Mesothelial cell of epicardium (in vitro differentiated cells): ENCODE data around the gene CFAP161. TPM values are rescaled to one million over a fixed set of nuclear protein-coding genes. Genes with fewer than 3 reads are reported as not detected.

Source experiments
- DNase-seq, 2 experiments: peaks; one replicate each; pipeline ENCODE4 v3.0.0; 2021; ENCODE audit warnings: low spot score in 2 of 2; ENCODE audit not compliant: unreplicated experiment in 2 of 2
- H3K27ac Mint-ChIP-seq: 2 replicates; pipeline ENCODE4 v1.8.0; 2021; ENCODE audit warnings: mixed read lengths
- H3K27me3 Mint-ChIP-seq: 2 replicates; pipeline ENCODE4 v1.8.0; 2021; ENCODE audit warnings: low read depth, mixed read lengths
- H3K36me3 Mint-ChIP-seq: 2 replicates; pipeline ENCODE4 v1.8.0; 2021; ENCODE audit warnings: mixed read lengths
- H3K4me1 Mint-ChIP-seq: 2 replicates; pipeline ENCODE4 v1.8.0; 2021; ENCODE audit warnings: mixed read lengths
- H3K4me3 Mint-ChIP-seq: 2 replicates; pipeline ENCODE4 v1.8.0; 2021; ENCODE audit warnings: mild to moderate bottlenecking, moderate library complexity, mixed read lengths
- H3K9me3 Mint-ChIP-seq: 2 replicates; pipeline ENCODE4 v1.8.0; 2021; ENCODE audit warnings: mixed read lengths
- total RNA-seq: library from RNA; stranded (reverse); gene quantifications from 3 replicates; pipeline ENCODE4 v1.2.1, GENCODE V29; 2021
- TF ChIP-seq, protein P1 (sequence below): fragments of 200-600 bp; sonication (generic); IDR thresholded peaks from one replicate; pipeline ENCODE4 v1.5.0; 2021; ENCODE audit warnings: antibody characterized with exemption; ENCODE audit not compliant: unreplicated experiment

The CFAP161 gene
- total RNA-seq, 1 donor from 2014 or later, result not detected

DNA sequence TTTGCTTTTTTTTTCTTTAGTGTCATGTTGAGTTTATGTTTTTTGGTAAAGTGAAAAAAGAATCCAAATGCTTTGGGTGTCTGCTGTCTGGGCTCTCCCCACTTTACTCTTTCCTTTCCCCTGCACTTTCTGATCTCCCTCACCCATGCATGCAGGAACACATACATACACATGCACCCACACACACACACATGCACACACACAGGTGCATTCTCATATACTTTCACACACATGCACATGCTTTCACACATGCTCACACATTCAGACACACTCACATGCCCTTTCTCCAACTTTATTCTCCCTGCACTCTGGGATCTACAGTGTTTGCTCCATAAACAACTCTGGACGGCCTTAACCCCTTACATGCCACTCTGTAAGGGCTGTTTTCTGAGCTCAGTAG is 46.4 kb upstream of the CFAP161 start:
- H3K9me3 Mint-ChIP-seq, result no peaks in the 10 kb centered on the region
- H3K36me3 Mint-ChIP-seq, result no peaks in the 10 kb centered on the region
- H3K4me3 Mint-ChIP-seq, result no peak overlapping the region
- H3K27ac Mint-ChIP-seq, result no peak overlapping the region
- TF ChIP-seq, protein P1, sequence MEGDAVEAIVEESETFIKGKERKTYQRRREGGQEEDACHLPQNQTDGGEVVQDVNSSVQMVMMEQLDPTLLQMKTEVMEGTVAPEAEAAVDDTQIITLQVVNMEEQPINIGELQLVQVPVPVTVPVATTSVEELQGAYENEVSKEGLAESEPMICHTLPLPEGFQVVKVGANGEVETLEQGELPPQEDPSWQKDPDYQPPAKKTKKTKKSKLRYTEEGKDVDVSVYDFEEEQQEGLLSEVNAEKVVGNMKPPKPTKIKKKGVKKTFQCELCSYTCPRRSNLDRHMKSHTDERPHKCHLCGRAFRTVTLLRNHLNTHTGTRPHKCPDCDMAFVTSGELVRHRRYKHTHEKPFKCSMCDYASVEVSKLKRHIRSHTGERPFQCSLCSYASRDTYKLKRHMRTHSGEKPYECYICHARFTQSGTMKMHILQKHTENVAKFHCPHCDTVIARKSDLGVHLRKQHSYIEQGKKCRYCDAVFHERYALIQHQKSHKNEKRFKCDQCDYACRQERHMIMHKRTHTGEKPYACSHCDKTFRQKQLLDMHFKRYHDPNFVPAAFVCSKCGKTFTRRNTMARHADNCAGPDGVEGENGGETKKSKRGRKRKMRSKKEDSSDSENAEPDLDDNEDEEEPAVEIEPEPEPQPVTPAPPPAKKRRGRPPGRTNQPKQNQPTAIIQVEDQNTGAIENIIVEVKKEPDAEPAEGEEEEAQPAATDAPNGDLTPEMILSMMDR, result no peak
- DNase-seq, result no peak
- peaks cover 20% of the 10 kb centered on the region for H3K27me3 Mint-ChIP-seq
- peaks cover 6% of the 10 kb centered on the region for H3K4me1 Mint-ChIP-seq

DNA sequence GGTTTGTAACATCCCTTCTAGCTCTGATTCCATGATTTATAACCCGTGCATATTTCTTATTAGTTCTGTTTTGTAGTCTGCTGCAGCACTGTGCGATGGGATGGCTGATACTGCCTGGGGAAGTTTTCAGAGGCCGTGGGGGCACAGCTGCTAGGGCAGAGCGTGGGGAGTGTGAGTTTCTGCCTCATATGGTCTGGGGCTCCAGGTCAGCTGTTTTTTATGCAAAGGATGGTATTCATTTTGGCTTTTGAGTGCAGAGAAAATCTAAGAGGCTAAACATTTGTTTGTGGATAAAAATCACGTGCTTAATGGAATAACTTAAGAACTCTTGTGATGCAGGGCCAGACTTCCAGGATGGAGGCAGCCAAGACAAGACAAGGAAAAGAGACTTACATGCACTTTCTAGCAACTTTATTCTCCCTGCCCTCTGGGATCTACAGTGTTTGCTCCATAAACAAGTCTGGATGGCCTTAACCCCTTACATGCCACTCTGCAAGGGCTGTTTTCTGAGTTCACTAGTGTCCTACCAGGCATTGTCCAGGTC is 45.5 kb upstream of the CFAP161 start:
- H3K4me3 Mint-ChIP-seq, result no peak overlapping the region
- no peaks in the 10 kb centered on the region for H3K36me3 Mint-ChIP-seq
- TF ChIP-seq, protein P1, result no peak
- H3K27me3 Mint-ChIP-seq, result peaks cover 20% of the 10 kb centered on the region
- no peak overlapping the region for H3K27ac Mint-ChIP-seq
- DNase-seq, result no peak
- no peaks in the 10 kb centered on the region for H3K9me3 Mint-ChIP-seq
- peaks cover 6% of the 10 kb centered on the region for H3K4me1 Mint-ChIP-seq

DNA sequence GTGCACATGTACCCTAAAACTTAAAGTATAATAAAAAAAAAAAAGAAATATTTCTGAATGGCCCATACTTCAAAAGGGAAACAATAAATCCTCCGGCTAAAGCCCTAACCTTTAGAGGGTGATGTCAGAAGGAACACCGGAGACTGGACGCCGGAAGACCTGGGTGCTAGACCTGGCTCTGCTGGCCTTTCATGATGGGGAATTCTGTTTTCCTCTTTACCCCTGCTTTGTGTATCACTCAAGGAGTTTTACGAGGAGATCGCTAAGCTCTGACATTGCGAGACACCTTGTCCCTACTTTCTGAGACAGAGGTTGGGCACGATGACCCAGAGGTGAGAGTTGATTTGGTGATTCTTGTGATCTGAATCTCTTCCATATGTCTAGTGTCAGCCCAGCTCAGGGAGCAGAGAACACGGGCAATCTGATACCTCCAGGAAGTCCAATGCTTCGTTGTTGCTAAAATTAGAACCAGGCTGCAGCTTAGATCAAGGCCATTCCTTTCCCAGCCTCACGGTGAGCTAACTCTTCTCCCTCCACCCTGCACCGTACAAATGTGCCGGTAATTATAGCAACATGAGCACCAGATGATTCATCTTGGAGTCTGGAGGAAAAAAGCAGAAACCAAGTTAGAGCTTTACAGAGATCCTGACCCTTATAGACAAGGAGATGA is 42.0 kb upstream of the CFAP161 start:
- Mint-ChIP-seq H3K4me1 (peaks cover 6% of the 10 kb centered on the region), H3K4me3 (no peak overlapping the region), H3K27me3 (peaks cover 40% of the 10 kb centered on the region), H3K36me3 (no peaks in the 10 kb centered on the region), H3K9me3 (peaks cover 4% of the 10 kb centered on the region), H3K27ac (peak overlapping the region; percentile 47)
- TF ChIP-seq, protein P1, result no peak
- DNase-seq, result no peak

DNA sequence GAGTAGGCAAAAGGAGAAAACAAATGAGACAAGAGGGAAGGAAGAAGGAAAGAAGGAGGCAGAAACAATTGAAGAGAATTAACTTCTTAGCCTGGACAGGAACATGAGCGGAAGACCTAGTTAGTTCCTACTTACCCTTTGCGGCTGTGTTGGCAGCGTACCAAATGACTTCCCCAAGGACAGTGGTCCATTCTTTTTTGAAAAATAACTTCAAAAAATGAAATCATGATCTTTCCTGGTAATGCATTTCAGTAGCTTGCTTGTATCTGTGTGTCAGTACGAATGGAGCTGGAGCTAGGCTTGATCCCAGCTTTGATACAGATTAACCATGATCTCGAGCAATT is 41.5 kb upstream of the CFAP161 start:
- H3K36me3 Mint-ChIP-seq, result no peaks in the 10 kb centered on the region
- peaks cover 4% of the 10 kb centered on the region for H3K9me3 Mint-ChIP-seq
- H3K4me1 Mint-ChIP-seq, result peaks cover 6% of the 10 kb centered on the region
- no peak overlapping the region for H3K4me3 Mint-ChIP-seq
- H3K27ac Mint-ChIP-seq, result peak overlapping the region; percentile 47
- DNase-seq, result no peak
- H3K27me3 Mint-ChIP-seq, result peaks cover 44% of the 10 kb centered on the region
- TF ChIP-seq, protein P1, result no peak

DNA sequence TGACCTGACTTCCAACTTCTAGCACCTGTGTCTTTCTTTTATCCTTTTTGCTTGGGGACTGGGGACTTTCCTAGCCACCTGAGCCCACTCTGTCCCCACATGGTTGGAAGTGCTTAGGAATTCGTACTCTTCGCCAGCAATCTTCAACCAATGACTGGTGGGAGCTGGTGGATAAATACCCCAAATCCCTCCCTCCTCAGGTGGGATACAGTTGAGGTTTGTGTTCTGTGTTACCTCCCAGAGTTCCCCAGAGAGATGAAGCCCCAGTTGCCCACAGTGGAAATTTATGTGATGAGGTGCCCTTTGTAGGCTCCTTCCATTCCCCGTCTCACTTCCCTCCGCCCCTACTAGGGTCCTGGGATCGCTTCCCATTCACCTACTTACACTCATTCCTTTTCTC is 40.1 kb upstream of the CFAP161 start:
- Mint-ChIP-seq H3K4me1 (peaks cover 6% of the 10 kb centered on the region), H3K9me3 (peaks cover 4% of the 10 kb centered on the region), H3K27me3 (peaks cover 58% of the 10 kb centered on the region), H3K36me3 (no peaks in the 10 kb centered on the region), H3K4me3 (no peak overlapping the region), H3K27ac (no peak overlapping the region)
- TF ChIP-seq, protein P1, result no peak
- no peak for DNase-seq
